ENCODE data around the gene CNIH1. TPM values are rescaled to one million over a fixed set of nuclear protein-coding genes. Genes with fewer than 3 reads are reported as not detected.

The CNIH1 gene
- total RNA-seq, 4 donors from 2014 or later: 101 to 233 (median 212) TPM

GRCh38 chr14:54453252-54453651 is 12.1 kb upstream of the CNIH1 start:
- DNase-seq (ENCODE audit: low spot score) (no peak), ATAC-seq (ENCODE audit: low FRiP score) (no peak)
- TF ChIP-seq CTCF (IDR thresholded peaks at IDR 0.05): no peak

- no peak for DNase-seq (ENCODE audit: low spot score)
- ATAC-seq (ENCODE audit: low FRiP score): no peak
- no peak for TF ChIP-seq CTCF (IDR thresholded peaks at IDR 0.05)
Measured at GRCh38 chr14:54451961-54452360, 10.8 kb upstream of the CNIH1 start.

GRCh38 chr14:54451121-54451601 is 10.0 kb upstream of the CNIH1 start:
- DNase-seq (ENCODE audit: low spot score): no peak
- TF ChIP-seq CTCF (IDR thresholded peaks at IDR 0.05): no peak
- no peak for ATAC-seq (ENCODE audit: low FRiP score)

GRCh38 chr14:54450535-54450934 is 9.4 kb upstream of the CNIH1 start:
- DNase-seq (ENCODE audit: low spot score): no peak
- no peak for ATAC-seq (ENCODE audit: low FRiP score)
- TF ChIP-seq CTCF (IDR thresholded peaks at IDR 0.05): no peak

- TF ChIP-seq CTCF (IDR thresholded peaks at IDR 0.05): no peak
- ATAC-seq (ENCODE audit: low FRiP score) (peak; percentile 39), DNase-seq (ENCODE audit: low spot score) (no peak)
Measured at GRCh38 chr14:54447231-54447692, 6.1 kb upstream of the CNIH1 start.

GRCh38 chr14:54446161-54446693 is 5.1 kb upstream of the CNIH1 start:
- no peak for TF ChIP-seq CTCF (IDR thresholded peaks at IDR 0.05)
- peak; percentile 53 for DNase-seq (ENCODE audit: low spot score)
- ATAC-seq (ENCODE audit: low FRiP score): peak; percentile 74

- TF ChIP-seq CTCF (IDR thresholded peaks at IDR 0.05): no peak
- DNase-seq (ENCODE audit: low spot score): no peak
- no peak for ATAC-seq (ENCODE audit: low FRiP score)
Measured at GRCh38 chr14:54444681-54445080, 3.5 kb upstream of the CNIH1 start.

Measured in omental fat pad (tissue), 4 donors.